Placental pericyte (primary cell): ENCODE results near the gene BEST2. TPM values are rescaled to one million over a fixed set of nuclear protein-coding genes. Genes with fewer than 3 reads are reported as not detected.
A peak's percentile ranks its signal among the peaks of the same experiment; 100 is the strongest.

Experiments
- small RNA-seq: library from RNA; depleted of rRNA; stranded (forward); fragments of <200 nt; gene quantifications from one replicate; pipeline ENCODE3, GENCODE V24; 2012; ENCODE audit warnings: low replicate concordance
- total RNA-seq: library from RNA; depleted of rRNA; stranded (reverse); fragments of >200 nt; gene quantifications from 2 replicates; pipeline ENCODE4 v1.2.3, GENCODE V29; 2012

BEST2 gene
- total RNA-seq: not detected in 2 replicates

GRCh38 chr19:12751635-12752034 is at the start of gene BEST2:
BEST2 (plus strand) TSS chr19:12751791; CDS start chr19:12752593, 802 bp downstream.

GRCh38 chr19:12723641-12724426 is 27.8 kb upstream of the BEST2 start, which contains the start of gene TNPO2:
TNPO2 (minus strand) TSS chr19:12723932; CDS start chr19:12720977, 2,955 bp downstream.

GRCh38 chr19:12736995-12737834 is 14.4 kb upstream of the BEST2 start, which contains the start of gene GET3:
GET3 (plus strand) TSS chr19:12737497; CDS start chr19:12737506, 9 bp downstream.

GRCh38 chr19:12774588-12775555 is 23.3 kb downstream of the BEST2 start, which contains the start of gene HOOK2:
HOOK2 (minus strand) TSS chr19:12775552; CDS start chr19:12775449, 103 bp downstream.

GRCh38 chr19:12791345-12792050 is 39.9 kb downstream of the BEST2 start, which contains the start of gene JUNB:
JUNB (plus strand) TSS chr19:12791486; CDS start chr19:12791772, 286 bp downstream.

GRCh38 chr19:12801466-12802266 is 50.1 kb downstream of the BEST2 start, which contains the start of the genes PRDX2 and THSD8:
PRDX2 (minus strand) TSS chr19:12801800; CDS start chr19:12801261, 539 bp downstream.
THSD8 (plus strand) TSS chr19:12802069; CDS start chr19:12802072, 3 bp downstream.

GRCh38 chr19:12806242-12807081 is 54.9 kb downstream of the BEST2 start, which contains the start of gene RNASEH2A:
RNASEH2A (plus strand) TSS chr19:12806584; CDS start chr19:12806674, 90 bp downstream.

Small RNA genes within 50 kb of the gene (small RNA-seq; reads per million reads assigned to genes)
- gene MIR5684: not detected
- 33.0 reads per million, percentile 97 among the genes with 10 or more reads in this experiment for gene SNORD41

Other genes with a start within 250 kb of the BEST2 start
- gene ZNF564, start 200.3 kb upstream of the BEST2 start, total RNA-seq: 3.9 and 5.3 TPM in 2 replicates
- 8.5 and 9.6 TPM in 2 replicates for gene ZNF490, start 141.0 kb upstream of the BEST2 start, total RNA-seq
- 13.6 and 15.2 TPM in 2 replicates for gene ZNF791, start 140.9 kb upstream of the BEST2 start, total RNA-seq
- 40.5 and 48.8 TPM in 2 replicates for gene MAN2B1, start 85.0 kb upstream of the BEST2 start, total RNA-seq
- 5.5 and 6.0 TPM in 2 replicates for gene WDR83, start 85.0 kb upstream of the BEST2 start, total RNA-seq
- gene DHPS, start 69.9 kb upstream of the BEST2 start, total RNA-seq: 62.4 and 78.0 TPM in 2 replicates
- gene GNG14, start 63.8 kb upstream of the BEST2 start, total RNA-seq: not detected in 2 replicates
- gene FBXW9, start 55.2 kb upstream of the BEST2 start, total RNA-seq: 10.3 and 12.2 TPM in 2 replicates
- 45.1 and 73.3 TPM in 2 replicates for gene TNPO2, start 27.9 kb upstream of the BEST2 start, total RNA-seq
- 142 and 218 TPM in 2 replicates for gene TRIR, start 17.1 kb upstream of the BEST2 start, total RNA-seq
- 88.0 and 105 TPM in 2 replicates for gene GET3, start 14.3 kb upstream of the BEST2 start, total RNA-seq
- 13.3 and 14.2 TPM in 2 replicates for gene HOOK2, start 23.8 kb downstream of the BEST2 start, total RNA-seq
- 187 and 191 TPM in 2 replicates for gene JUNB, start 39.7 kb downstream of the BEST2 start, total RNA-seq
- 188 and 197 TPM in 2 replicates for gene PRDX2, start 50.0 kb downstream of the BEST2 start, total RNA-seq
- gene THSD8, start 50.3 kb downstream of the BEST2 start, total RNA-seq: not detected in 2 replicates
- 4.4 and 45.4 TPM in 2 replicates for gene RNASEH2A, start 54.8 kb downstream of the BEST2 start, total RNA-seq
- not detected in 2 replicates for gene RTBDN, start 82.8 kb downstream of the BEST2 start, total RNA-seq
- gene MAST1, start 86.7 kb downstream of the BEST2 start, total RNA-seq: not detected in 2 replicates
- gene DNASE2, start 129.7 kb downstream of the BEST2 start, total RNA-seq: 11.5 and 37.2 TPM in 2 replicates
- gene KLF1, start 135.4 kb downstream of the BEST2 start, total RNA-seq: not detected in 2 replicates
- 32.4 and 35.7 TPM in 2 replicates for gene GCDH, start 139.4 kb downstream of the BEST2 start, total RNA-seq
- 0.22 TPM in 1 of 2 replicates, not detected in the other for gene SYCE2, start 167.5 kb downstream of the BEST2 start, total RNA-seq
- gene FARSA, start 181.9 kb downstream of the BEST2 start, total RNA-seq: 98.8 and 109 TPM in 2 replicates
- gene CALR, start 186.8 kb downstream of the BEST2 start, total RNA-seq: 1,645 and 6,576 TPM in 2 replicates
- 93.7 and 179 TPM in 2 replicates for gene RAD23A, start 194.1 kb downstream of the BEST2 start, total RNA-seq
- 15.8 and 19.3 TPM in 2 replicates for gene GADD45GIP1, start 205.4 kb downstream of the BEST2 start, total RNA-seq
- gene DAND5, start 217.8 kb downstream of the BEST2 start, total RNA-seq: 0.14 TPM in 1 of 2 replicates, not detected in the other
- 37.2 and 41.9 TPM in 2 replicates for gene NFIX, start 243.7 kb downstream of the BEST2 start, total RNA-seq